ENCODE results near the gene FOXN3.
"Not testable (repeated sequence)": the region's sequence is repeated elsewhere in the genome, so short reads cannot be mapped to it uniquely, and the experiment has no call there.

Gene FOXN3

DNA sequence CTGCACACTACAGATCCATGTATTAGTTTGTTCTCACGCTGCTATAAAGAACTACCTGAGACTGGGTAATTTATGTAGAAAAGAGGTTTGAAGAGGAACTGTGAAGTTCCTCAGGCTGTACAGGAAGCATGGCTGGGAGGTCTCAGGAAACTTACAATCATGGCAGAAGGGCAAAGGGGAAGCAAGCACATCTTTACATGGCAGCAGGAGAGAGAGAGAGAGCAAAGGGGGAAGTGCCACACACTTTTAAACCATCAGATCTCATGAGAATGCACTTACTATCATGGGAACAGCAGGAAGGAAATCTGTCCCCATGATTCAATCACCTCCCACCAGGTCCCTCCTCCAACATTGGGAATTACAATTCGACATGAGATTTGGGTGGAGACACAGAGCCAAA lies 265.3 kb downstream of the FOXN3 start:
- not testable (repeated sequence) for DNase-seq

DNA sequence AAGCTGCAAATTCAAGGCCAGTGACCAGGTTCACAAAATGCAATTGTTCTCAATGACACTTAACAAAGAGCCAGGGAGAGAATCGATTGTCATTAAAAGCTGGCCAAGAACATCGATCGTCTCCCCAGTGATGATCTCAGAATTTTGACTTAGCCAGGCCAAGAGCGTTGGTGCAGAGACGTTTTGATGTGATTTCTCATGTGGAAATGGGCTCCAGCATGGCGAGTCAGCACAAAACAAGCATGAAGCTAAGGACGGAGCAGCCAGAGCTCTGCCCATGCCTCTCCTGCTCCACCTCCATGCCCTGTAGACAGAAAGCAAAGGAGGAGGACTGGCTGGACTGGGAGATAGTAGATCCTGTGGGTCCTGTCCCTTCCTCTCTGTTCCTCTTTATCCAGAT lies 270.8 kb downstream of the FOXN3 start:
- DNase-seq = no peak

DNA sequence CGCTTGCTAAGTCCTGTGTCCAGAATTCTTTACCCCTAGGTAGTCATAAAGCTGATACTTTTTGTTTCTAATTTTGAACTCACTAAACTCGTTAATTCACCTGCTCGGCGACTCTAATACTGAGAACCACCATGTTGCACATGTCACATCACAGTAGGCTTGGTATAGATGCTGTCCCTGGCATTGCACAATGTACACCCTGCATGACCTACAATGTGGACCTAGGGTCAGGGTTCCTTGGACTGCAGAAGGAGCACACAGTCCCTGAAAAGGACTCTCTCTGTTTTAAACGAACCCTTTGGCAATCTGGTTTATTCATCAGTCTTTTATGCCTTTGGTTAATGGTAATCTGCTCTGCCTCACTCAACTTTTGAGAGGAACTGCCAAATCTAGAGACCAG lies 272.4 kb downstream of the FOXN3 start:
- no peak for DNase-seq

DNA sequence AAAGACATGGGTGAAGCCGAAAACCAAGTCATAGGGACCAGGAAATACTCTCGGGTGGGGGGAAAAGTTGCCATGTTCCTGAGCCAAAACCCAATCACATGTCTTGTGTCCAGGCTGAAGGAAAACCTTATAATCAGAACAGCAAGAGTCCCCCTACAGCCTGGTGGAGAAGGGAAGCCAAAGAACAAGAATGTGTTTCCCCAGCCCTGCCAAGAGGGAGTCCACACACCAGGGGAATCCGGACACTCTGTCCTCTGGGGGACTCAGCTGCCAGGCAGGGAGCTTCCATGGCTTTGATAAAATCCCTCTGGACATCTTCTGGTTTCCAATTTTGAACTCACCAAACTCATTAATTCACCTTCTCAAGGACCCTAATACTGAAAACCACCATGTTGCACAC lies 273.0 kb downstream of the FOXN3 start:
- DNase-seq = no peak

DNA sequence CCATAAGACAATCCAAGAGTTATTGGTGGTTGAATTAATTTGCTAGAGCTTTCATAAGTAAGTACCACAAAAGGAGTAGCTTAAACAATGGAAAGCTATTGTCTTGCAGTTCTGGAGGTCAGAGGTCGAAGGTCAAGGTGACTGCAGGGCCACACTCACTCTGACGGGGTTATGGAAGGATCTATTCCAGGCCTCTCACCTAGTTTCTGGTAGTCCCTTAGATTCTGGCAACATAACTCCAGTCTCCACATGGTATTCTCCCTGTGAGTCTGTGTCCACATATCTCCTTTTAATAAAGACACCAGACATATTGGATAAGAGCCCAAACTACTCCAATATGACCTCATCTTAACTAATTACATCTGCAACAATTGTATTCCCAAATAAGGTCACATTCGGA lies 273.4 kb downstream of the FOXN3 start:
- DNase-seq = no peak

DNA sequence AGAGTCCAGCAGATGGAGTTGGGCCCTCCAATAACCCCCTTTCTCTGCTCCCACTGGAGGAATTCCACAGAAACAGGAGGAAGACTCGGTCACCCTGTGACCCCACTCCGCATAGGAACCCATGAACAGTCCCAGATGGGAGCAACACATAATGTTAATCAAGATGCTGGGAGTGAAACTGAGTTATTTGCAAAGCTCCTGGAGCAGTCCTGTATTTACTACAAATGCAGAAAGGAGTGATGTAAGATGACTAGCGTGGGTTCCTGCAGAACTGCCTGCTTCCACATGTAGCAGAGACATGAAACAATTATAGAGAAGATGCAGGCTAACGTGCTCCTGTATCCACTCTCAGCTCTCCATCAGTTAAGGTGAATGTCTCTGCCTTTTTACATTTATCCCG lies 274.7 kb downstream of the FOXN3 start:
- no peak for DNase-seq

DNA sequence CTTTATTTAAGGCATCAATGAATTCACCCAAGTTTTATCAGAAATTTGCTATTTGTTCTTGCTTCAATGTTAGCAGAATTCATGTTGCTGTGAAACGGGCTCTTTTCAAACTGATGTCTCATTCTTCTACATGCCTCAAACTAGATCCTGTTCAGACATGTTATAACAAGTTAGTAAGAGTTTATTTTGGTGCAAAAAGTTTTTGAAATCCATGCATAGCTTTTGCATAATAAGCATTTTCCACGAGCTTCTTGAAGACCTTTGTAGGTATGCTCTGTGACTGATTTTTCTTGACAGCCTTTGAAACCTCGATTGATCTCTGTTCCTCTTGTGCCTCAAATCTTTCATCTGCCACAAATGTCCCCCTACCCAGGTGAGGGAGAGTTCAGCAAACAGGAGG lies 275.2 kb downstream of the FOXN3 start:
- no peak for DNase-seq

DNA sequence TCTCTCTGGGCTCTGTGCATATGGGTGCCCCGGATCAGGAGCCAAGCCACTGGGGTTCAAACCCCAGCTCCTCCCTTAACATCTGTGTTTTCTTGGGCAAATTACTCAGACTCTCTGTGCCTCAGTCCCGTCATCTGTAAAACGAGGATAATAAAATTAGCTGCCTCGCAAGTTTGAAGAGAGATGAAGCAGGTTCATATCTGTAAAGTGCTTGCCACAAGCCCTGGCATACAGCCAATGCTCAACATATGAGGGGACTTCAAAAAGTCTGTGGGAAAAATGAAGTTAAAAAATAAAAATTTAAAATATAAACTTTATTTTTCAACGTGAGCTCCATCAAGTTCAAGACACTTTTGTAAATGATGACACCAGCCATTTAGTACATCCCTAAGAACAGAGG lies 276.7 kb downstream of the FOXN3 start:
- DNase-seq = no peak

DNA sequence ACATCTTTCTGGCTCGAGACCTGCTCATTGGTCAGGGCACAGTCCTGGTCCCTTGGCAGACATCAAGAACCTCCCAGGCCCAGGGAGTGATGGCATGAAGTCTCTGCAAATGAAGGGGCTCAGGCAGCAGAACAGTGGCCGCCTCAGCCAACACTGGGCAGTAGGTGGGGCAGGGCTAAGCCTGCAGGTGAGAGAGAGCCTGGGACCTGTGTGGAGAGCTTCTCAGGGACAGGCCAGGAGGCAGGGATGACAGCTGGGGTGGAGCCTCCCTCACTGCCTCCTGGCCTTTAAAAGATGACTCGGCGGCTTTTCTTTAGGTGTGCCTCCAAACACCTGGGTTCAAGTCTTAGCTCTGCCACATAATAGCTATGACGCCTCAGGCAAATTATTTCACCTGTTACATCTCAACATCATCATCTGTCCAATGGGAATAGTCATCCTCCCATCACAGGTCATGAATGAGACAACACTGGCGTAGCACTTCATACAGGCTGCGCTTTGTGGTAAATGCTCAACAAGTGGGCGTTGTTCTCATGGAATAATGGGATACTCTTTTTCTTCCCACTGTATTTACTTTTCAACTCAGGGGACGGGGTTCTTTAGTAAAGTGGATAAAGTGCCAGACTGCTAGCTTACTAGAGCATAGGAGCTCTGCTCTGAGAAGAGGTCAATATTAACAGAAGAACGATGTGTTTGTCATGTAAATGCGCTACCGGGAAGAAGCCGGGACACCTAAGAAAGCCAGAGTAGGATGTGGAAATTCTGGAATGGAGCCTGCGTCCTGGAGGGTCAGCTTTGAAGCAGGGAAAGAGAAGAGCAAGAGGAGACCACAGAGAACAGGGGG lies 277.4 kb downstream of the FOXN3 start:
- DNase-seq = no peak

DNA sequence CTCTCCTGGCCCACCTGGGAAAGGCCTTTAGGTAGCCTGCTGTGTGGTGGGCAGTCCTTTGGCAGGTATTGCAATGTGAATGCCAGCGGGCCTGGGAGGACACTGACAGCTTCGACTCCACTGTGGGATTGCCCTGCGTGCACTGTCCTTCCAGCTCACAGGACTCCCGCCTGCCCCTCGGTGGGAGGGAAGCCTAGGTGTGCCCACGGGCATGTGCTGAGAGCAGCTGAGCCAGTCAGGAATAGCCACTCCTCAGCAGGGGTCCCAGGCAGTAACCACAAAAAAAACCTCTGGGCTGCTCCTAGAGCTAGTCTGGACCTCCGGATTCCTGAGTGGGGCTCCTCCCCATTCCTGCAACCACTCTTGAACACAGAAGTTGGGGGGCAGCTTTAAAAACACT lies 278.2 kb downstream of the FOXN3 start:
- no peak for DNase-seq

DNA sequence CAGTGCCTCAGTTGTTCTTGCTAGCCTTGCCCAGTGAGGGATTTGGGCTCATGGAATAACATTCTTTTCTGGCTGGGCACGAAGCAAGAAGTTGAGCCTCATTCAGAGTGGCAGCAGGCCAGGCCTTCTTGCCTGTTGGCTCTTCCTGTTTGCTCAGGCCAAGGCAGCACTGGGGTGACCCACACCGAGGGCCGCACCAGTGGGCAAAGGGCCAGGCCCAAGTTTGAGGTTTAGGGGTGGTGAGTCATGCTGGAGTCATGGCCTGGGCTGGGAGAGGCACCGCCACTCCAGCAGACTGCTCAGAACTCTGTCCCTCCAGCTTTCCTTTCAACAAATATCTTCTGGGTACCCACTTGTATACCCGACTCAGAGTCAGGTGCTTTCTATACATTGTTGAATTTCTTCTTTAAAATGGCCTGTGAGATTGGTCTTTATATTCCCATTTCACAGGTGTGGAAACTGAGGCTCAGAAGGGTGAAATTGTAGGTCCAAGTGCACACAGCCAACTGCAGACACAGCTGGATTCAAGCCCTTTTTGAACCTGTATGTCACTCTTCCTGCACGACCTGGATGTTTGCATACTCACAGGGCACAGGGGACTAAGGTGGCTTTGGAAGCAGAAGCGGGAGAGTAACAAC lies 279.4 kb downstream of the FOXN3 start:
- DNase-seq = no peak

DNA sequence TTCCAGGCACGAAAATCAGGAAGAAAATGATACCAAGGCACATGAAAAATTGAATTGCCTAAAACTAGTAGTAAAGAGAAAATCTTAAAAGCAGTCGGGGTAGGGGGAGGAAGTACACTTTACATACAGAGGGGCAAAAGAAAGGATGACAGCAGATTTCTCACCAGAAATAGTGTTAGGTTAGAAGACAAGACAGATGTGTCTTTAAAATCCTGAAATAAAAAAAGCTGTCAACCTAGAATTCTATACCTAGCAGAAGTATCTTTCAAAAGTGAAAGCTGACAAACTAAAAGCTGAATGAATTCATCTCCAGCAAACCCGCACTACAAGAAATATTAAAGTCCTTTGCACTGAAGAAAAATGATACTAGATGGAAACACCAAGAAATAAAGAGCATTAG lies 280.4 kb downstream of the FOXN3 start:
- DNase-seq = no peak

DNA sequence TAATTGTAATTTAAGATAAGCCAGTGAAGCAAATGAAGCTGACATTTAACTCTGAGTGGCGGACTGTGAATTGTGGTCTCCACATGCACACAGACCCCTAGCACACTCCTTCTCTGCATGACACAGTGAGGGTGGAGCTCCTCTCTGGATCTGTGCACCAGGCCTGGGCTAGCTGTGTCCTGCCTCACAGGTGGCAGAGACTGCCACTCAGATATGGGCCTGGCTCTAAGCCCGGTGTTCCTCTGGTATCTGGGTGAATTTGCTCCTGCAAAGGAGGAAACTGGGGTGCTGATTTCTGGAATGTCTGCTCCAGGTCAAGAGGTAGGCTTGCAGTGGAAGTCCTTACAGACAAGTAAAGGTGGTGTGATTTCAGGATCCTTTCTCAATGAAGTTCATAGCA lies 282.4 kb downstream of the FOXN3 start:
- DNase-seq = no peak

DNA sequence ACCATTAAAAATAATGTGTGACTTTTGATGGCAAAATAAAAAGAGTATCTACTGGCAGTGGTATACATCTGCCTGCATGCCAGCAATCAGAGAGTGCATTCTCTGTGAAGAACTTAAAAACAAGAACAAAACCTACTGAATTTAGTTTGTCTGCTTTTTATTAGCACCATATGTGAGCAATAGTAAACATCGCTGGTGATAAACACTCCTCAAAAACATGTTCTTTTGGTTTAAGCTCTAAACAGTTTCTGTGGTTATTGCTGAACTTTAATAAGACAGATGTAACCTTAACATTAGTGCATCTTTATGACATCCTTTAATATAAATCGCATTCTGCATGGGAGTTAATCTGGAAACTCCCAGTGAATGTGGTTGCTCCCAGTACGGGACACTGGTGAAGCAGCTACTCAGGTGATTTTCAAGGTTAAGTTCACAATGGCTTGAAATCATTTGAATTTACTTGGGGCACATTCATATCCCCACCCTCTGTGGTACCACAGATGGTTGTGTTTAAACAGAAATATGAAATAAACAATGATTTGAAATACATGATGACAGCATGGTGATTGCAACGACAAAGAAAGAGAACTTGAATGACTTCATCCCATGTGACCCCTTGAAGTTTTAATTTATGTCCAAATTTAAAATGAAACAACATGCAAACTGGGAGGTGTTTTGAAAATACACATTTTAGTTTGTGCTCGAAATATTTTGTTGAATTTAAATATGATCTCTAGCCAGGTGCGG lies 285.9 kb downstream of the FOXN3 start:
- no peak for DNase-seq

DNA sequence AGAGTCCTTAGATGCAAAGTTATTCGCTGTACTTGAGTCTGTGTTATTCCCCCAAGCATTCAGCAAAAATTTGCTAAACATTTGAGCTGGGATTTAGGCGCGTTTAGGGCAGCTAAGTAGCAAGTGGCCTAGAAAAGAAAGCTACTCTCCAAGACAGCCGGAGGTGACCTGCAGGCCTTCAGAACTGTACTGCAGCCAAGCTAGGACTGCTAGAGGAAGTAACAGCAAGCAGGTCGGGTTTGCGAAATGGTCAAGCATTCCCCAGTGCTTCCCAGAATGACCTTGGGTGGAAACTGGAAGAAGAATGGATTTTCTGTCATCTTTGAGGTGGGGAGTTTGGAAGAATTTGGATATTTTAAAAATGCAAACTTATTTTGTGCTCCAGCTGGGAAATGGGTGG lies 287.5 kb downstream of the FOXN3 start:
- DNase-seq = no peak

DNA sequence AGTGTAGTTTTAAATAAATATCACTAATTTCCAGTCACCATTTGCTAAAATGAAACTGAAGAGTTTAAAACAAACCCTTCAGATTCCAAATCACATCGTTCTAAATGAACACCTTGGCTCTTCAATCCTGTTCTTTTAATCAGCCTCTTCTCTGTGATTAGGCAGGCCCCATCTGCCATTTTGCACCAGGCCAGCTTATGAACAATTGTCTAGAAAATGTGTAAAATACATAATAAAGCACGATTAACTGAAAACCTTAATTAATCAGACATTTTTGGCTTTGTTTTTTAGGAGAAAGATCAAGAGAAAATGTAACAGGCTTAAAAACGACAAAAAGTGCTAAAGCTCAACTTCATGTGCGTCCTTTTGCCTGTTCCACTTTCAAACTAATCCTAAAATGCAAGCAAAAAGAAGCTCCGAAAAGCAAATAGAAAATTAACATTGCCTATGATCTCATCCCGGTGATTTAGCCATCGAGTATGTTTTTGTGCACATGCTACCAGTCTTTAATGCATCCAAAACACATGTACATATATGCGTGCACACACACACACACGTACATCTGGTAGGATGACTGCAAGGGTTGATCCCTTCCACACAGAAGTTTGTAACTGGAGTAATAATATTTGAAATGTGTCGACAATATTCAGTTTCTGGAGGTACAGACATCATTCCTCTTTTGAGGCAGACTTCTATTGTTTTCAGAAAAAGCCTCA lies 288.6 kb downstream of the FOXN3 start:
- no peak for DNase-seq

DNA sequence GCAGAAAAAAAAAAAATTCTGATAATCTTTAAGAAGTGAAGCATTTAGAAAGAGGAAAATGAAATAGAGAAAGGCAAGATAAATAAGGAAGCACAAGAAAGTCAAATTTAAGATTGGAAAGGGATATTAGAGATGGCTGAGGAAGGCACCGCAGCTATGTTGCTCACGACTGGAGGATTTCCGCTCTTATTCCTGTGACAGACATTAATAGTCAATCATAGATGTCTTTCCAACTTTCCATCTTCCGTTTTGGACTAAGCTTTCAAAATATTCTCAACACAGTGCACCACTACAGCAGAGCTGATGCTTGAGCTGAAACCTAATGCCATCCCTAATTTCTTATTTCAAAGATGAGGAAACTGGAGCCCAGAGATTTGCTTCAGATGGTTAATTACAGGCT lies 290.6 kb downstream of the FOXN3 start:
- DNase-seq = no peak

DNA sequence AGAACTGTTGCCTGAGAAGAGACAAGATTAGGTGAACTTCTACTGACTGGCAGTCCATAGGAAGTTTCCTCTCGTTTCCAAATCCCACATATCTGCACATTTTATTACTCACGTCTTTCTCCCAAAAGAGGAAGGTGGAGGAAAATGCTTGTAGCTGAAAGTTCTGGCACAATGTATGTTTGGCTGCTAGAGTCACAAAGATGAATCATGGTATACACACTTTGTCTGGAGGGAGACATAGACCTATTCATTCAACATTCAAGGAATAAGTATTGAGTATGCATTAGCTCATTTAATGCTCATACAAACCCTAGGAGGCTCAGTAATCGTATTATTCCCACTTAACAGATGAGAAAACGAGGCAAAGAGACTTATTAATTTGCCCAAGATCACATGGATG lies 291.8 kb downstream of the FOXN3 start:
- no peak for DNase-seq

DNA sequence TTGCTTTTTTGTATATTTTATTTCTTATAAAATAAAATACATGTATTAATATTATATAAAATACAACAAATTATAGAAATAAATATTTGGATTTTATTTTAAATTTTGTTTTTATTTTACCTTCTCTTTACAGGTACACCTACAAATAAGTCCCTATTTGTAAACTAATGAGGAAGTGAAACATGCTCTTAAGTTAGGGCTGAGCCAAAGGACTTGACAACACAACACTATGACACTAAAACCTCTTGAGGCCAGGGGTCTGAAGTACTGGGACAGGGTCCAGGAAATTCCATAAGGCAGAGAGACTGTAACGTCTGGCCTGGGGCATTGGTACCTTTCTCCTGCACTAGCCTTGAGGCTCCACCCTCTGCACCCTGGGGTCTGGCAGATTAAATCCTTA lies 293.2 kb downstream of the FOXN3 start:
- DNase-seq = no peak

DNA sequence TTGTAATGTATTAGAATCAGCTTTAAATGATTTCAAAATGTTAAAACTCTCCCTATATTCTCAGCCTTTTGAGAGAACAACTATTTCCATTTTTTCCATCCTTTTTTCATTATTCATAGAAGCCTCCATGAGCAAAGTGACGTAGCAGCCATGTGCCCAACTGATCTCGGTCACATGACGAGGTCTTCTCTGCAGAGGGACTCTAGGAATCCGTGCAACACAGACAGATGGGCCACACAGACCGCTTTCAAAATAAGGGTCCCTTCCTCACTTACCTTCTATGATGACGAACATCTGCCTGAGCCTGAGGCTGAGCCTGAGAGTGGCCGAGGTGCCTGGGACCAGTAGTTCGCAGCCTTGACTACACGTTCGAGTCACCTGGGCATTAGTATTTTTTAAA lies 293.8 kb downstream of the FOXN3 start:
- DNase-seq = no peak

DNA sequence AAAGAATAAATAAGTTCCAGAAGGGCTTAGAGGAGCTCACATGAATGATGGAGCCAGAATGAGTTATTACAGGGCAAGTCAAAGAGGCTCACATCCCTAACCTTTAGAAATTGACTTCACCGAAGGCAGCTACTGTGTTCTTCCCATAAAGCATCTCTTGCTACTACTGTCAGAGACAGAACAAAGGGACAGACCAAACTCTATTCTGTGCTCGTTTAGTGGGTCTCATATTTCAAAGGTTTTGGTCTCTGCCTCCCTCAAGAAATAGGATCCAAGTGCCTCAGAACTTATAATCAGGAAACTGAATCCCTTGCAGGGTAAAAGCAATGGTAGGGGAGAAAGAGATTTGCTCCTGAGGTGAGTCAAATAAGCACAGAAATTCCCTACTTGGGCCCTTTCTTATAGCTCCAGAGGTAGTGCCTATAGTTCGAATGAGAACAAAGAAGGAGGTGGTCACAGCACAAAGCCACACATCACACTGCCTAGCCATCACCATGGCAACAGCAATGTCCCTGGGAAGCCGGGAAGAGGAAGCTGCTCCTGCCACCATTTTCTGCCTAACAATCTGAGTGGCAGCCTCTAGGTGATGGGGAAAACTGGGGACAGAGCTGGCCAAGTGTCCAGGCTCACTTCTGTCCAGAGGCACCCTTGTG lies 294.9 kb downstream of the FOXN3 start:
- peak; percentile 50 for DNase-seq

DNA sequence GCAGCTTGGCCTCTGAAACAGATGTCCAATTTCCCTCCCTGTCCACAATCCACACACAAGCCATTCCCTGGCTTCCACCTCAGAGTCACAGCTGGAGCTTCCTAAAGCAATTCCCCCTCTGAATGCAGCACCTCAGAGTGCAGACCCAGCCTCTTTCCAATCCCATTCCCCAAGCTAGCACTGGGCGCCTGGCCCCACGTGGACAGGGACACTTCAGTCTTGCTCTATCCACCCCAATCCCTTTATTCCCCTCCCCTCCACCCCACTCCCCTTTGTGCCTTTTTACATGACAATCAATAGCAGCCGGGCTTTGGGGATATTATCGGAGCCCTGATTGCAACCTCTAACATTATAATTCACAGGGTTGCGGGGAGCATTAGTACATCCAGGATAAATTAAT lies 300.0 kb downstream of the FOXN3 start:
- DNase-seq = no peak

DNA sequence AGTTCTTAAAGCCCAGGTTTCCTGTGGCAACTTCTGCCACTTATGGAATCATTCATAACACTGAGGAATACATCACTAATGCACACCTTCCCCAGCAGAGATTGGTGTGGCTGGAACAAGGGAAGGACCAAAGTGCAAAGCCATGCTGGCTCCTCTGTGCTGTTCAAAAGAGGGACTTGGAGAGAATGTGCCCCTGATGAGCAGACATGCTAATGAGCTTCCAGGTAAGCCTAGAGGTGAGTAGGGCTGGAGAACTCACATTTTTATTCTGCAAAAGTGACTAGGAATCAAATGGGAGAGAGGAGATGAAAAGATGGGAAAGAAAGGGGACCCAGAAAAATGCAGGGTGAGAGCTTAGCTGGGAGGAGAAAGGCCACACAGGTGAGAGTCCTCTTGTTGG lies 302.9 kb downstream of the FOXN3 start:
- no peak for DNase-seq
